ENCODE results near the gene ZNF518B. TPM values are rescaled to one million over a fixed set of nuclear protein-coding genes. Genes with fewer than 3 reads are reported as not detected.
A peak's percentile ranks its signal among the peaks of the same experiment; 100 is the strongest.

Gene ZNF518B
- polyA plus RNA-seq, 6 donors from 2014 or later: 13.0 to 31.9 (median 19.0) TPM

GRCh38 chr4:10478621-10479020 is 21.4 kb upstream of the ZNF518B start:
- H3K4me3 Mint-ChIP-seq: no peak overlapping the region
- H3K9me3 Mint-ChIP-seq: no peaks in the 10 kb centered on the region
- ATAC-seq (ENCODE audit: low read depth in 2 of 2): no peak
- H3K36me3 Mint-ChIP-seq: no peaks in the 10 kb centered on the region
- no peaks in the 10 kb centered on the region for H3K4me1 Mint-ChIP-seq
- H3K27me3 Mint-ChIP-seq: peaks cover 7 to 15% (median 10%) of the 10 kb centered on the region in 3 donors
- DNase-seq: no peak
- H3K27ac Mint-ChIP-seq: no peak overlapping the region

GRCh38 chr4:10470505-10470904 is 13.3 kb upstream of the ZNF518B start:
- ATAC-seq (ENCODE audit: low read depth in 2 of 2): no peak
- peak overlapping the region in 2 of 6 donors; percentile 1 to 77 for H3K27ac Mint-ChIP-seq
- peaks cover 0 to 2% (median 0%) of the 10 kb centered on the region in 7 donors for H3K9me3 Mint-ChIP-seq
- no peaks in the 10 kb centered on the region for H3K36me3 Mint-ChIP-seq
- H3K4me1 Mint-ChIP-seq: no peaks in the 10 kb centered on the region
- peaks cover 15 to 33% (median 24%) of the 10 kb centered on the region in 3 donors for H3K27me3 Mint-ChIP-seq
- no peak for DNase-seq
- no peak overlapping the region for H3K4me3 Mint-ChIP-seq

- H3K27me3 Mint-ChIP-seq: peaks cover 44 to 51% (median 50%) of the 10 kb centered on the region in 3 donors
- ATAC-seq (ENCODE audit: low read depth in 2 of 2) (no peak), DNase-seq (no peak)
- H3K9me3 Mint-ChIP-seq: peaks cover 0 to 7% (median 2%) of the 10 kb centered on the region in 7 donors
- no peak overlapping the region for H3K27ac Mint-ChIP-seq
- no peak overlapping the region for H3K4me3 Mint-ChIP-seq
- H3K36me3 Mint-ChIP-seq: peaks cover 0 to 9% of the 10 kb centered on the region in 2 donors
- peaks cover 4 to 11% (median 10%) of the 10 kb centered on the region in 3 donors for H3K4me1 Mint-ChIP-seq
These were observed 8.9 kb upstream of the ZNF518B start for GRCh38 chr4:10466161-10466560.

GRCh38 chr4:10462876-10463275 is 5.7 kb upstream of the ZNF518B start:
- Mint-ChIP-seq H3K9me3 (peaks cover 0 to 7% (median 2%) of the 10 kb centered on the region in 7 donors), H3K36me3 (peaks cover 0 to 9% of the 10 kb centered on the region in 2 donors), H3K27me3 (peaks cover 62 to 70% (median 65%) of the 10 kb centered on the region in 3 donors), H3K27ac (no peak overlapping the region), H3K4me3 (peak overlapping the region in 1 of 8 donors; percentile 8), H3K4me1 (peaks cover 7 to 19% (median 15%) of the 10 kb centered on the region in 3 donors)
- DNase-seq (no peak), ATAC-seq (ENCODE audit: low read depth in 2 of 2) (no peak)

GRCh38 chr4:10461850-10462400 is 4.7 kb upstream of the ZNF518B start:
- H3K27ac Mint-ChIP-seq: peak overlapping the region in 1 of 6 donors; percentile 96

GRCh38 chr4:10461091-10461849 is 4.0 kb upstream of the ZNF518B start:
- Mint-ChIP-seq H3K36me3 (peaks cover 0 to 9% of the 10 kb centered on the region in 2 donors), H3K4me3 (peak overlapping the region; percentile 71 to 90 (median 84)), H3K9me3 (peaks cover 0 to 7% (median 2%) of the 10 kb centered on the region in 7 donors), H3K27ac (peak overlapping the region in 1 of 6 donors; percentile 96), H3K27me3 (peaks cover 49 to 61% (median 52%) of the 10 kb centered on the region in 3 donors), H3K4me1 (peaks cover 13 to 26% (median 25%) of the 10 kb centered on the region in 3 donors)
- DNase-seq (peak; percentile 77), ATAC-seq (ENCODE audit: low read depth in 2 of 2) (peak; percentile 67 to 68)

More at GRCh38 chr4:10461850-10462400, 4.7 kb upstream of the ZNF518B start:
- Mint-ChIP-seq H3K4me3 (peak overlapping the region; percentile 71 to 90 (median 84)), H3K4me1 (peaks cover 11 to 24% (median 22%) of the 10 kb centered on the region in 3 donors), H3K36me3 (peaks cover 0 to 9% of the 10 kb centered on the region in 2 donors), H3K9me3 (peaks cover 0 to 7% (median 2%) of the 10 kb centered on the region in 7 donors), H3K27me3 (peaks cover 54 to 65% (median 58%) of the 10 kb centered on the region in 3 donors)
- ATAC-seq (ENCODE audit: low read depth in 2 of 2) (no peak), DNase-seq (no peak)

GRCh38 chr4:10460313-10461047 is 3.3 kb upstream of the ZNF518B start:
- H3K9me3 Mint-ChIP-seq: peaks cover 0 to 7% (median 3%) of the 10 kb centered on the region in 7 donors
- H3K27me3 Mint-ChIP-seq: peaks cover 49 to 61% (median 52%) of the 10 kb centered on the region in 3 donors
- DNase-seq (no peak), ATAC-seq (ENCODE audit: low read depth in 2 of 2) (no peak)
- H3K27ac Mint-ChIP-seq: peak overlapping the region in 3 of 6 donors; percentile 29 to 86 (median 56)
- peak overlapping the region in 4 of 8 donors; percentile 52 to 90 (median 76) for H3K4me3 Mint-ChIP-seq
- peaks cover 15 to 31% (median 30%) of the 10 kb centered on the region in 3 donors for H3K4me1 Mint-ChIP-seq
- H3K36me3 Mint-ChIP-seq: peaks cover 0 to 9% of the 10 kb centered on the region in 2 donors

GRCh38 chr4:10459305-10459704 is 2.1 kb upstream of the ZNF518B start:
- H3K4me1 Mint-ChIP-seq: peaks cover 24 to 40% (median 36%) of the 10 kb centered on the region in 3 donors
- H3K4me3 Mint-ChIP-seq: peak overlapping the region in 2 of 8 donors; percentile 23 to 90
- no peak overlapping the region for H3K27ac Mint-ChIP-seq
- ATAC-seq (ENCODE audit: low read depth in 2 of 2) (no peak), DNase-seq (no peak)
- H3K27me3 Mint-ChIP-seq: peaks cover 37 to 51% (median 41%) of the 10 kb centered on the region in 3 donors
- H3K36me3 Mint-ChIP-seq: peaks cover 9 to 11% of the 10 kb centered on the region in 2 donors
- peaks cover 0 to 7% (median 4%) of the 10 kb centered on the region in 7 donors for H3K9me3 Mint-ChIP-seq

GRCh38 chr4:10458177-10458576 is 951 bp upstream of the ZNF518B start:
- DNase-seq (no peak), ATAC-seq (ENCODE audit: low read depth in 2 of 2) (no peak)
- peaks cover 0 to 7% (median 4%) of the 10 kb centered on the region in 7 donors for H3K9me3 Mint-ChIP-seq
- peaks cover 31 to 40% (median 32%) of the 10 kb centered on the region in 3 donors for H3K27me3 Mint-ChIP-seq
- peaks cover 14 to 21% of the 10 kb centered on the region in 2 donors for H3K36me3 Mint-ChIP-seq
- peak overlapping the region; percentile 41 to 90 (median 84) for H3K4me3 Mint-ChIP-seq
- H3K27ac Mint-ChIP-seq: peak overlapping the region in 3 of 6 donors; percentile 73 to 89 (median 81)
- peaks cover 24 to 46% (median 44%) of the 10 kb centered on the region in 3 donors for H3K4me1 Mint-ChIP-seq

GRCh38 chr4:10456595-10457254 is 501 bp downstream of the ZNF518B start:
- Mint-ChIP-seq H3K4me1 (peaks cover 20 to 40% (median 37%) of the 10 kb centered on the region in 3 donors), H3K27ac (peak overlapping the region in 4 of 6 donors; percentile 87 to 98 (median 92)), H3K4me3 (peak overlapping the region; percentile 87 to 93 (median 91)), H3K9me3 (peaks cover 0 to 4% (median 3%) of the 10 kb centered on the region in 7 donors), H3K27me3 (peaks cover 18 to 25% (median 19%) of the 10 kb centered on the region in 3 donors), H3K36me3 (peaks cover 18 to 25% of the 10 kb centered on the region in 2 donors)
- DNase-seq (peak; percentile 55), ATAC-seq (ENCODE audit: low read depth in 2 of 2) (peak; percentile 60 to 61)

GRCh38 chr4:10456260-10456594 is 999 bp downstream of the ZNF518B start:
- peaks cover 18 to 25% of the 10 kb centered on the region in 2 donors for H3K36me3 Mint-ChIP-seq
- peaks cover 20 to 36% (median 33%) of the 10 kb centered on the region in 3 donors for H3K4me1 Mint-ChIP-seq
- peak overlapping the region; percentile 87 to 93 (median 91) for H3K4me3 Mint-ChIP-seq
- H3K27me3 Mint-ChIP-seq: peaks cover 18 to 23% (median 19%) of the 10 kb centered on the region in 3 donors
- peaks cover 0 to 4% (median 3%) of the 10 kb centered on the region in 7 donors for H3K9me3 Mint-ChIP-seq
- DNase-seq: no peak
- peak overlapping the region; percentile 80 to 98 (median 90) for H3K27ac Mint-ChIP-seq
- no peak for ATAC-seq (ENCODE audit: low read depth in 2 of 2)

GRCh38 chr4:10455133-10455532 is 2.1 kb downstream of the ZNF518B start:
- DNase-seq: no peak
- Mint-ChIP-seq H3K36me3 (peaks cover 22 to 30% of the 10 kb centered on the region in 2 donors), H3K27me3 (peaks cover 11 to 15% (median 12%) of the 10 kb centered on the region in 3 donors), H3K27ac (peak overlapping the region in 1 of 6 donors; percentile 23), H3K4me1 (peaks cover 20 to 34% (median 33%) of the 10 kb centered on the region in 3 donors), H3K9me3 (peaks cover 0 to 4% (median 3%) of the 10 kb centered on the region in 7 donors), H3K4me3 (peak overlapping the region in 4 of 8 donors; percentile 4 to 93 (median 58))
- no peak for ATAC-seq (ENCODE audit: low read depth in 2 of 2)
